Left colon (tissue), 2 donors: ENCODE measurements around the gene RGS2. TPM values are rescaled to one million over a fixed set of nuclear protein-coding genes. Genes with fewer than 3 reads are reported as not detected.

Source experiments
- ATAC-seq: fragments of 200-7000 bp; cut with Tn5 transposase; one replicate; pipeline ENCODE4 v1.9.1; 2020; ENCODE audit warnings: mild to moderate bottlenecking, moderate library complexity
- DNase-seq, 2 donors: peaks; one replicate each; pipeline ENCODE4 v3.0.0-alpha.2; 2020
- intact Hi-C, 2 donors: fragments of 100-400 bp; cut with DNase I in 1 of 2; cut with micrococcal nuclease in 1 of 2; formaldehyde crosslinking; loops; one replicate each; pipeline versions ENCODE4 v1.11.2 to v1.14.0; 2022; cut with DNase I, micrococcal nuclease
- total RNA-seq, 2 donors: library from RNA; stranded (reverse); fragmentation: NEBNext Ultra II Directional; extraction: Animal tissue kit (Norgen Biotek cat#: 25700); gene quantifications; one replicate each; pipeline ENCODE4 v1.2.1, GENCODE V29; 2021
- donor health status: DM: no; HTN: no; CAD: no.
- donor health status: DM: yes; HTN: yes; CAD: no.

The RGS2 gene
- total RNA-seq, 2 donors from 2014 or later = 16.0 to 41.5 TPM

DNA sequence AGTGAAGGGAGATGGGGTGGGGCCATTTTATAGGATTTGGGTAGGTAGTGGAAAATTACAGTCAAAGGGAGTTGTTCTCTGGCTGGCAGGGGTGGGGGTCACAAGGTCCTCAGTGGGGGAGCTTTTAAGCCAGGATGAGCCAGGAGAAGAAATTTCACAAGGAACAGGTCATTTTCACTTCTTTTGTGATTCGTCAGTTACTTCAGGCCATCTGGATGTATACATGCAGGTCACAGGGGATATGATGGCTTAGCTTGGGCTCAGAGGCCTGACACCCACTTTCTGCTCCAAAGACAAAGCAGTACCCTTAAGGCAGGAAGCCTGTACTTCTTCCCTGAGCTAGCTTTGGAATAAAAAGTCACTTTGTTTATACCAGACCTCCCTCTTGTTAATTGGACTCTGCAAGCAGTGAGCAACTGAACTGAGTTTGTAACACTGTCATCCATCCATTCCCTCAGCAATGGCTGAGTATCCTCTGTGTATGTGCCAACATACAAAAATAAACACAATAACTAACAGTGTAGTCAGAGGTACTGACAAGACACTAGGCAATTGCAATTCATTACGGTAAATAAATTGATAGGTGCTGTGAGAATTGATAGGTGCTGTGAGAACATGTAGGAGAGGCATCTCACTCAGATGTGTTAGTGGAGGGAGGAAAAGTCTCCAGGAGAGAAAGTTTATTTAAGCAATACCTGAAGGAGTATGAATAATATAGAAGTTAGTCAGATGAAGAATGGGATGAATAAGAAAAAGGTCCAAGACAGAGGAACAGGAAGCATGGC lies 14.7 kb upstream of the RGS2 start:
- no peak for ATAC-seq
- intact Hi-C loops = loop anchor here in 1 of 2 donors (10.0 kb wide), 1 partner anchor 319 kb away; no protein-coding TSS in a partner anchor
- no peak for DNase-seq

DNA sequence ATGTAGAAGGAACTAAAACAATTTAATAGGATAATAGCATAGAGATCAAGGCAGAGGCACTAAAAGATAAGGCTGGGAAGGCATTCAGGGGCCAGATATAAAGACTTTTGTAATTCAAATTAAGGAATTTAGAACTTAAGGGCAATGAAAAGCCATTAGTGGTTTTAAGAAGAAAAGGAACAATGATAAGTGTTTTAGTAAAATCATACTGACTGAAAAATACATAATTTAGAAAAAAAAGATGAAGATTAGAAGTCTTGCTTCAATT lies 14.1 kb upstream of the RGS2 start:
- intact Hi-C loops = loop anchor here in 1 of 2 donors (10.0 kb wide), 1 partner anchor 320 kb away; no protein-coding TSS in a partner anchor
- ATAC-seq (no peak), DNase-seq (no peak)

DNA sequence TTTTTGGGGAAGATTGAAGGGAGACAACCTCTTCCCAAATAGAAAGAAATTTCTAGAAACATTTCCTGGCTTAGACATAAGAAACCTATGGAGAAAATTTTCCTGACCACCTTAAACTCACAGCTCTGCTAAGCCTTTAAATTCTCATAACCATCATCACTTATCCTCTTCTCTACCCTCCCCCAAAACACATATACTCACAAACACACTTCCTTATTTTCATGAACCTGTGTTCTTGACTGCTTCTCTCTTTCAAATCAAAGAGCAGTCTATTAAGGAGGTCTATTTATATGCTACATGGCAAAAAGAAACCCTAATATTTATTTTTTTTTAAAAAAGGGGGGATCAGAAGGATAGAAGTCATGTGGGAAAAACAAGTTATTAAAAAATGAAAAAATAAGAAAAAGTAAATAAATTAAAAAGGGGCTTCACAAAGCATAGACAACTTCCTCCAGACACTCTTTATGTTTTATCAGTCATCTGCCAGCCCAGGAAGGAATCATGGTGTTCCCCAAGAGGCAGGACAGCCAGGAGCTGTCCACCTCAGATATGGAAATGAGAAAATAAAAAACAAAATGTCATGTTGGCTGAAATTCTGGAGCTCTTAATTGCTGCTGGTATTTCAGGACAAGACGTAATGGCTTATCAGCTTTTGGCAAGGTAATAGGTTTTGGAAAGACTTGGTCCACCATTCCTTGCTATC lies 12.8 kb upstream of the RGS2 start:
- ATAC-seq (no peak), DNase-seq (no peak)
- intact Hi-C loops = loop anchor here in 1 of 2 donors (10.0 kb wide), 1 partner anchor 321 kb away; no protein-coding TSS in a partner anchor

DNA sequence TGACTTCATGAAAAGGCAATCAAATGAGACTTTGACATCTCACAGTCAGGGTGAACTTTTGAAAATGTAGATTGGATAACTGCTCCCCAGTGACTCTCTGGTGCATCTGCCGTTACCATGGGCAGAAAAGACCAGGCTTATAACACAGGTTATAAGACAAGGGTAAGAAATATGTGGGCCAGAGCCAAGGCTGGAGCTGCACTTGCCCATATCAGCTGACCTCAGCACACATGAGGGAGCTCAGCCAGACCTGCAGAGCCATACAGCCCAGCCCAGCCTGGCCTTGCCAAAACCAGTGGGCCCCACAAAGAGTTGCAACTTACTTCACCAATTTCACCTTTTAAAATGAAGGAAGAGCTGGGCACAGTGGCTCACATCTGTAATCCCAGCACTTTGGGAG lies 11.7 kb upstream of the RGS2 start:
- ATAC-seq = no peak
- no peak for DNase-seq
- intact Hi-C loops = loop anchor here in 1 of 2 donors (10.0 kb wide), 1 partner anchor 322 kb away; no protein-coding TSS in a partner anchor

DNA sequence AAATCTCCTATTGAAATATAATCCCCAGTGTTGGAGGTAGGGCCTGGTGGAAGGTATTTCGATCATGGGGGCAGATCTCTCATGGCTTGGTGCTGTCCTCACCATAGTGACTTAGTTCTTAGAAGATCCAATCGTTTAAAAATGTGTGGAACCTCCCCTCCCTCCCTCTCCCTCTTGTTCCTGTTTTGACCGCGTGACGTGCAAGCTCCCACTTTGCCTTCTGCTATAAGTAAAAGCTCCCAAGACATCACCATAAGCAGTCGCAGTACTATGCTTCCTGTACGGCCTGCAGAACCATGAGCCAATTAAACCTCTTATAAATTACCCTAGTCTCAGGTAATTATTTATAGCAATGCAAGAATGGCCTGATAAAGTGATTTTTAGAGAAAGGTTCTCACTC lies 10.9 kb upstream of the RGS2 start:
- ATAC-seq = no peak
- no peak for DNase-seq
- intact Hi-C loops = loop anchor here in 1 of 2 donors (10.0 kb wide), 1 partner anchor 323 kb away; no protein-coding TSS in a partner anchor

DNA sequence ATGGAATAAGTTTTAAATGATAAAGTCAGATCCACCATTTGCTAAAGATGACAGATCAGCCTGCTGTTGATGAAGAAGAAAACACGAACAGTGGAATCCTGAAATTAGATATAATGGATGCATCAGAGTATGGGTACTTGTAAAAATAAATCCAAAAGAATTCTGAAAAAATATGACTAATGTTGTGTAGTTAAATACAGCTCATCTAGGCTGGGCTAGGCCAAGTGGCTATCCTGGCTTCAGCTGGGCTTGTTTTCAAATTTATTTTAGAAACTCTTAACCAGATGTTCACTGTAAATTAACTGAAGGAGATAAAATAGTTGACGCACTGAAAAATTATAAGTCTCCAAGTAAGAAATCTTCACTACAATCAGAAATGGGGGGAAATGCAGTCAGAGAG lies 7.4 kb upstream of the RGS2 start:
- intact Hi-C loops = loop anchor here (10.0 kb wide), 2 partner anchors 223 to 323 kb away; partner anchors contain the start of gene CDC73 (in 1 of the 2)
- ATAC-seq (no peak), DNase-seq (no peak)

DNA sequence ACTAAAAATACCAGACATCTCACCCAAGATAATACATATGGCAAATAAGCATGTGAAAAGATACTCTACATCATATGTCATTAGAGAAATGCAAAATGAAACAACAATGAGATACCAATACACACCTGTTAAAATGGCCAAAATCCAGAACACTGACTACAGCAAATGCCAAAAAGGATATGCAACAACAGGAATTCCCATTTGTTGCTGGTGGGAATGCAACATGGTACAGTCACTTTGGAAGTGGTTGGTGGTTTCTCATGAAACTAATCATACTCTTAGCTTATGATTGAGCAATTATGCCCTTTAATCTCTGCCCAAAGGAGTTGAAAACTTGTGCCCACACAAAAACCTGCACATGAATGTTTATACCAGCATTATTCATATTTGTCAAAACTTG lies 6.4 kb upstream of the RGS2 start:
- no peak for DNase-seq
- no peak for ATAC-seq
- intact Hi-C loops = loop anchor here (10.0 kb wide), 2 partner anchors 222 to 322 kb away; partner anchors contain the start of gene CDC73 (in 1 of the 2)

DNA sequence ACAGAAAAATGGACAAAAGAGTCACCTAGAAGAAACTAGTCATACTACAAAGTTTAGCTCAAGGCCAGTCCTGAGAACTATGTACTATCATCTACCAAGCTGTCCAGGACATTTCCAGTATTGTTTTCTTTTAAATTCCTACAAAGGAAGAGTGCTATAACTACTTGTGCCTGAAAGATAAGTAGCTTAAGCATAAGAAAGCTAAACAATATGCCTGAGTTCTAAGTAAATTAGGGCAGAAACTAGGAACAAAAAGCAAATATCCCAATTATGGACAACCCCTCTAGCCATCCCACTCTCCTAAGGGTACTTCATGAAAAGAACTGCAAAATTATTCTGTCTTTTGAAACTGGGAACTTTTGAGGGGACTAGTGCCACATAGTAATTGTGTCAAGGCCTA lies 5.3 kb upstream of the RGS2 start:
- ATAC-seq (no peak), DNase-seq (no peak)
- intact Hi-C loops = loop anchor here (10.0 kb wide), 2 partner anchors 221 to 321 kb away; partner anchors contain the start of gene CDC73 (in 1 of the 2)

DNA sequence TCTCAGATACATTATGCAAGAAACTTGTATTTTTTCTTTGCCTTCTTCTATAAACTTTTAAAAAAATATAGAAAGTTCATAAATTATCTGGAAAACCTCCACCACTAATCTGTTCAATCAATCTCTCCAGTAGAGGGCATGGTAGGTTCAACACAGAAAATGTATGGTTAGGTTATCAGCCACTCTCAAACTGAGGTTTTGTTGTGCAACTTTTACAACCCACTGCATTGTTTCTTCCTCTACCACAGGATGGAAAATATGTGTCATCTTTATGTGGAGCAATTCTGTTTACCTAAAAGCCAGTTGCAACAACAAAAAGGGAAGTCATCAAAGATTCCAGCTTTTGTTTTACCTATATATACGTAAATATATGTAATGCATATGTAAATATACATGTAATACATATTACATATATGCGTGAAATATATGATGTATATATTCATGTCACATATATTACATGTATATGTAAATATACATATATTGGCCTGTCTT lies 3.0 kb upstream of the RGS2 start:
- DNase-seq = no peak
- ATAC-seq = peak; percentile 64
- intact Hi-C loops = loop anchor here (2.0 to 10.0 kb wide), 3 partner anchors 215 to 319 kb away; partner anchors contain the start of gene CDC73 (in 1 of the 2)

DNA sequence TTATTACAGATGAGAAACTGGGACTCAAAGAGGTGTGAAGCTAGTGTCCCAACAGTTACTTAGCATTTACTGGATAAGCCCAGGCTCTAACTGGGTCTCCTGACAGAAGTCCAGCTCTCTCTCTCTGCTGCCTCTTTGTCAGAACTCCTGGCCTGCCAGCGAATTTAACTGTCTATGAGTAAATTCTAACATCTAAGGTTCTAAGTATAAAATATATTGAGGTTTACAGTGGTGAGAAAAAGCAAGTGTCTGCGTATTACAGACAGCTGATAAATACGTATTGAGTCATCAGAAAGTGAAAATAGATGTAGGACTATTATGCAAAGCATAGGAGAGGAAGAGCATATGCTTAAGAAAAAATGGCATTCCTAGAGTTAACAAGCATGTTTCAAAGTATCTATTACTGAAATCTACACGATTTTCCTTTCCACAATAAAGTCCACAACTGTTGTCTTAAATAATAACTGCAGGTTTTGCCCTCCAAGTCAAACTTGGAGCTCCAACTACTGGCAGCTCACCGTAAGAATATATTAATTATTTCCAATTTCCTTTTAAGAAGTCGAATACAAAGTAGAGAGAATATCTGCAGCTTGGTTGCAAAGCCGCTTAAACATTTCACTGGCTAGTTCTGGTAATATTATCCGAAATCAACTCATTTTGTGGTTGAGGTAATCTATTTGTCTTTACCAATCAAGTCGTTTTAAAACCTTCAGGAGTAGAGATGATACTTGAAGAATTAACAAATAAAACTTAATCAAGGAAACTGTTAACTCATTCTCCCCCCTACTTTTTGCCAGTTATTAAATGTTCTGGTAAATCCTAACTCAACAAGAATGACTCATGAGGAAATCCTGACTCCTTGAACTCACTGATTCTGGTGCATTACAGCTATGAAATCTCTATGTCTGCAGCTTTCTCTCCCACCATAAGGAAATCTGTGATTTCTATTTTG lies 1.4 kb upstream of the RGS2 start:
- peak in 1 of 2 donors; percentile 13 for DNase-seq
- intact Hi-C loops = loop anchor here (2.0 to 10.0 kb wide), 3 partner anchors 213 to 317 kb away; partner anchors contain the start of gene CDC73 (in 1 of the 2)
- ATAC-seq = no peak

DNA sequence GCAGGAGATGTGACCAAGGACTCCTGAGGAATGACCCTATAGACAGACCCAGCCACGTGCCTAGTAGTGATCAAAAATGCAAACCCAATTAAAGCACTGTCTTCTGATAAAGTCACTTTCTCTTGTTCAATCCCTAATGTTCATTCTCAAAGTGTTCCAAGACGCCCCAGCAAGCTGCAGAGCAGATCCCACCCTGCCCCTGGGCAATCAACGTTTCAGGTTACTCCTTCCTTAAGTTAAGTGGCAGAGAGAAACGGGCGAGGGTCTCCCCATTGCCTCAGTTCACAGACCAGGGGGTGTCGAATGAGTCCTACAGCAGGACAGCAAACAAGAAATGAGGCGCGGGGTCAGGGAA lies 699 bp upstream of the RGS2 start:
- intact Hi-C loops = loop anchor here (10.0 kb wide), 2 partner anchors 217 to 317 kb away; partner anchors contain the start of gene CDC73 (in 1 of the 2)
- DNase-seq = no peak
- ATAC-seq = no peak

DNA sequence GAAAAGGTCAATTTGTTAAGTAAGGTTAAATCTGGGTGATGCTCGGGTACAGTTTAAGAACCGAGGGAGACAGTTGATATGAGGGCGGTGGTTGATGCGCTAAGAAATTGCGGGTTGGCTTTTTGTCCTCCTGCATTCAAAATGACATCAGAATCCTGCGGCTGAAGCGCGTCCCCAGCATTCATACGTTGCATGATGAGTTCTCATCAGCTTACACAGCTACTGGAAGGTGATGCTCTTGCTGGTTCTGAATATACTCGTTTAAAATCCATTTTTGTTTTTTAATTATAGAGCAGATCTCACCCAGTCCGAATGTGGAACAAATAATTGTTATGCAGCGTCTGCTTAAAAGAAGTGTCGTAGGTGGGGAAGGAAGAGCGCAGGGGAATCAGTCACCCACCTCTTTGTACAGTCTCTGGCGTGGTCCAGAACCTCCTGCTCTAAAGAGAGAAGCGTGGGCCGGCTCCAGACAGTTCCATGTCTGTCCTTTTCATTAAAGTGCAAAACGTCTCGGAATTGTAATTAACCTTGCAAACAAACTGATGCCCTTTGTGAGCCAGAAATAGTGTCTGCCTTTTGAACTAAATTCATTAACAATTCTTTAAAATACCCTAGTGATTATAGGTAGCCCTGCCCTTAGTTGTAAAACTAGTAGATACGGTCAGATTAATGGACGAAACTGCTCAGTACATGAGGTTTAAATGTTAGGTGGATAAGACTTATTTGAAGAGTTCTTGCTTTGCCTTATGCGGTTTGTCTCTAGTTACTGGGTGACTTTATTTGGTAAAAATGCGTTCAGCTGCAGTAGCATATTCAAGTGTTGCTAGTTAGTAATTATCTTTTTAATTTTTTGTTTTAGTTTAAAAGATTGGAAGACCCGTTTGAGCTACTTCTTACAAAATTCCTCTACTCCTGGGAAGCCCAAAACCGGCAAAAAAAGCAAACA lies 741 bp downstream of the RGS2 start:
- intact Hi-C loops = loop anchor here (5.0 to 10.0 kb wide), 3 partner anchors 98 to 315 kb away; partner anchors contain the start of gene CDC73 (in 1 of the 2)
- peak in 1 of 2 donors; percentile 53 for DNase-seq
- ATAC-seq = peak; percentile 15

DNA sequence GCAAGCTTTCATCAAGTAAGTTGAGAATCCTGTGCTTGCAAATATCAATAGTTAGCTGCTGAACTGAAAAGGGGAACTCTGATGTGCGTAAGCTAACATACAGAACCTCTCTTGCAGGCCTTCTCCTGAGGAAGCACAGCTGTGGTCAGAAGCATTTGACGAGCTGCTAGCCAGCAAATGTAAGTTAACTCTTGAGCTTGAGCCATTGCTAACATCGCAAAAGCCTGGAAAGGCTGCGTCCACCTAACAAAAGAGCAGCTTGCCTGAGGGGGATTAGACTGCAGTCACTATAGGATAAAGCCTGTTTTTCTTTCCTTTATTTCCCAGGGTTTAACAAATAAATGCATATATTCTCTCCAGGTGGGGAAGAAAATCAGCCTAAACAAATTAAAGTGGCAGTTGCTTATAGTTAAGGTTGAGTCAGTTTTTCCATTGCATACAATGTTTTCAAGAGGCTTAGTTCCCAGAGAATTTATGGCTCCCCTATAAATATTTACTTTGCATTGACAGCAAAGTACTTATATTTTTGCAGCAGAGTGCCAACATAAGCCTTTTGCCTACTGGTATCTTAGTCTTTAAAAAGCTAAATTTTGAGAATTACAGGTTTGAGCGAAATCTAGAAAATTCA lies 1.5 kb downstream of the RGS2 start:
- DNase-seq (peak in 1 of 2 donors; percentile 21), ATAC-seq (no peak)
- intact Hi-C loops = loop anchor here in 1 of 2 donors (5.0 kb wide), 1 partner anchor 97 kb away; no protein-coding TSS in a partner anchor

DNA sequence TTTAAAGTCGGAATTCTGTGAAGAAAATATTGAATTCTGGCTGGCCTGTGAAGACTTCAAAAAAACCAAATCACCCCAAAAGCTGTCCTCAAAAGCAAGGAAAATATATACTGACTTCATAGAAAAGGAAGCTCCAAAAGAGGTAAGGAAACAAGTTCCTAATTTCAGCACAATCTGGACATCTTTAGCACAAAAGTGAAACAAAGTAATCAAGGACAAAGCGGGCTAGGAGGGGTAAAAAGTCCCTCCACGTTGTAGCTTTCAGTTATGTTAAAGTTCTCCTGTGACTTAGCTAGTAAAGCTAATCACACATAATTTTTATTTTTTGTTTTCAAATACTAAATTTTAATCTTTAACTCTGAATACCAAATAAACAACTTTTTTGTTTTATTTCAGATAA lies 2.2 kb downstream of the RGS2 start:
- no peak for DNase-seq
- intact Hi-C loops = loop anchor here in 1 of 2 donors (5.0 kb wide), 1 partner anchor 96 kb away; no protein-coding TSS in a partner anchor
- ATAC-seq = no peak

DNA sequence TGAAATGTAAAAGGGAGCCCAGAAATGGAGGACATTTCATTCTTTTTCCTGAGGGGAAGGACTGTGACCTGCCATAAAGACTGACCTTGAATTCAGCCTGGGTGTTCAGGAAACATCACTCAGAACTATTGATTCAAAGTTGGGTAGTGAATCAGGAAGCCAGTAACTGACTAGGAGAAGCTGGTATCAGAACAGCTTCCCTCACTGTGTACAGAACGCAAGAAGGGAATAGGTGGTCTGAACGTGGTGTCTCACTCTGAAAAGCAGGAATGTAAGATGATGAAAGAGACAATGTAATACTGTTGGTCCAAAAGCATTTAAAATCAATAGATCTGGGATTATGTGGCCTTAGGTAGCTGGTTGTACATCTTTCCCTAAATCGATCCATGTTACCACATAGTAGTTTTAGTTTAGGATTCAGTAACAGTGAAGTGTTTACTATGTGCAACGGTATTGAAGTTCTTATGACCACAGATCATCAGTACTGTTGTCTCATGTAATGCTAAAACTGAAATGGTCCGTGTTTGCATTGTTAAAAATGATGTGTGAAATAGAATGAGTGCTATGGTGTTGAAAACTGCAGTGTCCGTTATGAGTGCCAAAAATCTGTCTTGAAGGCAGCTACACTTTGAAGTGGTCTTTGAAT lies 2.9 kb downstream of the RGS2 start:
- intact Hi-C loops = loop anchor here in 1 of 2 donors (5.0 kb wide), 1 partner anchor 96 kb away; no protein-coding TSS in a partner anchor
- no peak for DNase-seq

More for the DNA sequence above, 2.9 kb downstream of the RGS2 start:
- ATAC-seq = no peak
